ENCODE measurements around the gene CEACAM18.

DNA sequence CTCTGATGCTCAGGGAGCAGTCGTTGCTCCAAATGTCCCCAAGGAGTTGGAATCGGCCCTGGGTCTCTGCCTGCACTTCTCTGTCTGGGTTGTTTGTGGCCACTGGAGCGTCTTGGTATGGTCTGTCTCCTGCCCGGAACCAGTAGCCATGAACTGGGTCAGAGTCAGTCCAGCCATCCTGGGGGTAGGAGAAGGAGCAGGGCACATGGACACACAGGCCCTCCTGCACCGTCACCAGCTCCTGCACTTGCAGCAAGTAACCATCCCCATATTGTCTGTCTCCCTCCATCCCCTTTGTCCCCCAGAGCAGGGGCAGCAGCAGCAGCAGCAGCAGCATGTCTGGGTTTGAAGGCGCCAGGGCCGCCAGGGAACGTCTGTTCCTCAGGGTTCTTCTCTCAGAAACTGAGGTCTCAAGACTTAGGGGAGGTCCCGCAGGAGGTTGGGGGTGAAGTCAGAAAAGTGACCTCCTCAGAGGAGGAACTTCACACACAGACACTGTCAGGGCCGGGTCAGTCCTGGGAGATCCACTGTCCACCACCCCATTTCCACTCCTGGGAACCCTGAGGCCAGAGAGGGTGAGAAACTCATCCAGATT lies 20.2 kb upstream of the CEACAM18 start, which contains the start of gene SIGLEC8:
- TF ChIP-seq POLR2AphosphoS5 (IDR thresholded peaks at IDR 0.05) (no peak), POLR2A (IDR thresholded peaks at IDR 0.05) (no peak), EP300 (IDR thresholded peaks at IDR 0.05) (no peak)
- TF ChIP-seq, protein P1, sequence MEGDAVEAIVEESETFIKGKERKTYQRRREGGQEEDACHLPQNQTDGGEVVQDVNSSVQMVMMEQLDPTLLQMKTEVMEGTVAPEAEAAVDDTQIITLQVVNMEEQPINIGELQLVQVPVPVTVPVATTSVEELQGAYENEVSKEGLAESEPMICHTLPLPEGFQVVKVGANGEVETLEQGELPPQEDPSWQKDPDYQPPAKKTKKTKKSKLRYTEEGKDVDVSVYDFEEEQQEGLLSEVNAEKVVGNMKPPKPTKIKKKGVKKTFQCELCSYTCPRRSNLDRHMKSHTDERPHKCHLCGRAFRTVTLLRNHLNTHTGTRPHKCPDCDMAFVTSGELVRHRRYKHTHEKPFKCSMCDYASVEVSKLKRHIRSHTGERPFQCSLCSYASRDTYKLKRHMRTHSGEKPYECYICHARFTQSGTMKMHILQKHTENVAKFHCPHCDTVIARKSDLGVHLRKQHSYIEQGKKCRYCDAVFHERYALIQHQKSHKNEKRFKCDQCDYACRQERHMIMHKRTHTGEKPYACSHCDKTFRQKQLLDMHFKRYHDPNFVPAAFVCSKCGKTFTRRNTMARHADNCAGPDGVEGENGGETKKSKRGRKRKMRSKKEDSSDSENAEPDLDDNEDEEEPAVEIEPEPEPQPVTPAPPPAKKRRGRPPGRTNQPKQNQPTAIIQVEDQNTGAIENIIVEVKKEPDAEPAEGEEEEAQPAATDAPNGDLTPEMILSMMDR (IDR thresholded peaks at IDR 0.05), result no peak

Measured in gastroesophageal sphincter (tissue), 3 donors.